GM15510 (cell line): ENCODE data around the gene ORC5.

Experiments used
- POLR2A ChIP-seq: IDR thresholded peaks from 3 replicates; pipeline ENCODE4 v1.6.1; 2011; ENCODE audit warnings: borderline replicate concordance; ENCODE audit not compliant: insufficient read length; ENCODE audit errors: extremely low read depth

Gene ORC5

DNA sequence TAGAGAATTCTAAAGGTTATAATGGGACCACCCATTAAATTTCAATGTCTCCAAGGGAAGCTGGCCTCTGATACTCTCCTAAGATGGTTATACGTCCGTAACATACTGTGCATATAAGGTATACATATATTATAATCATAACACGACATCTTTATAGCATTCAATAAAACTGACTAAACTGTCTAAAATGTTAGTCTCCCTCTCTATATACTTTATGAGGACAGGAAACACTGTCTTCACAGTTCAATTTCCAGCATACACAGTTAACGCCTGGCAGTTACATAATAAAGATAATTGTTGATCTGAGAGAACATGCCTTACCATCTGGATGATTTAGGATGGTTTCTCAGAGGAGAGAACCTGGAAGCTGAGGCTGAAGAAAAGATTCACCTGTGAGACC, 1.2 kb upstream of the ORC5 start:
- no peak for TF ChIP-seq POLR2A

GRCh38 chr7:104208421-104208780, 588 bp upstream of the ORC5 start:
- no peak for TF ChIP-seq POLR2A

DNA sequence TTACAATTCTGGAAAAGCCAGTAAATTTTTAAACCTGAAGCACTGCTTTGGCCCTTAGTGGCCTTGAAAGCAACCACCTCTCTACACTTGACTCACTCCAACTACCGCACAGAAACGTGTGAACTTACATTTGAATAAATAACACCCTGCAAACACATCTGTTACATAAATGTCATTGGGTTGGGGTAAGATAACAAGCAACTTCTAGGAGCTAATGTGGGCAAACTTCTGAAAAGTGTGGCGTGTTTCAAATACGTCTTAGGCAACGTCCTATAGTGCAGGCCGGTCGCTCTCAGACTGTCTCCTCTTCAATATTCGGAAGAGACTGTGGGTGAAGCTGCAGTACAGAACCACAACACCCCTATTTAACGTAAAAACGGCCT, 474 bp downstream of the ORC5 start:
- TF ChIP-seq POLR2A: no peak

- TF ChIP-seq POLR2A: no peak
Observed at GRCh38 chr7:104206841-104207240, 972 bp downstream of the ORC5 start.

DNA sequence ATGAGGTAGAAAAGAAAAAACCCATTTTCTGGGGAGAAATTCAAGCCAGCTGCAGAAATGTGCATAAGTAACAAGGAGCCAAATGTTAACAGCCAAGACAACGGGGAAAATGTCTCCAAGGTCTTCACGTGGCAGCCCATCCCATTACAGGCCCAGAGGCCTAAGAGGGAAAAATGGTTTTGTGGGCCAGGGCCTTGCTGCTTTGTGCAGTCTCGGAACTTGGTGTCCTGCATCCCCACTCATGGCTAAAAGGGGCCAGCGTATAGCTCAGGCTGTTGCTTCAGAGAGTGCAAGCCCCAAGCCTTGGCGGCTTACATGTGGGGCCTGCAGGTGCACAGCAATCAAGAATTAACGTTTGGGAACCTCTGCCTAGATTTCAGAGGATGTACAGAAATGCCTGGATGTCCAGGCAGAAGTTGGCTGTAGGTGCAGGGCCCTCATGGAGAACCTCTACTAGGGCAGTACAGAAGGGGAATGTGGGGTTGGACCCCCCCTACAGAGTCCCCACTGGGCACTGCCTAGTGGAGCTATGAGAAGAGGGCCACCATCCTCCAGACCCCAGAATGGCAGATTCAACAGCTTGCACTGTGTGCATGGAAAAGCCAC, 9.0 kb downstream of the ORC5 start:
- TF ChIP-seq POLR2A: no peak

GRCh38 chr7:104196161-104196560, 11.7 kb downstream of the ORC5 start:
- no peak for TF ChIP-seq POLR2A

DNA sequence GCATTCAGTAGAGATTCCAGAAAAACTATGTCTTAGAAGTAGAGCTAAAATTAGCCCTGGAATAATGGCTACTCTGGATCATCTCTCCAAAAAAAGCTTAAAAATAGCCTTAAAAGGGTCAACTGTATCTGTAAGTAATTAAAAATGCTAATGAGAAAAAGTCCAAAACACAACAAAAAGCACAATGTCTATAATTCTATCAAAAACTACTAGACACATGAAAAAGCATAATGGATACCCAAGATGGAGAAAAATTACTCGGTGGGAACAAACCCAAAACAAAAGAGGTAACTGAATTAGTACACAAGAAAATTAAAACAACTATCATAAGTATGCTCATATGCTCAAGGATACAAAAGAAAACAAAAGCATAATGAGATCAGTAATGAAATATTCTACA, 15.4 kb downstream of the ORC5 start:
- TF ChIP-seq POLR2A: no peak

DNA sequence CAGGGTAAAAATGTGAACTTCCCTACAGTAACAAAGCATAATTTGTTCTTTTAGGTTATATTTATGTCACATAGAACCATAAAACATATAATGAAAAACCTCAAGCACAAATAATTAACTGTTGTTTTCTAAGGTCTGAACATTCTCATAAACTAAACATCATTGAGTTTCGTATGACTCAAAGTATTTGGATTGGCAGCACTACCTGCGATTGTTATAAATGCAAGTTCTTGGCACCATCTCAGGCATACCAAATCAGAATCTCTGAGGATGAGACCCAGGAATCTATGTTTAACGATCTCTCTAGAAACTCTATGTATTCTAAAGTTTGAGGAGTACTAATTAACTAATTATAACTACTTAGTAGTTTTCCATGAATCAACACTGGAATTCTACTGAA, 22.5 kb downstream of the ORC5 start:
- TF ChIP-seq POLR2A: no peak

DNA sequence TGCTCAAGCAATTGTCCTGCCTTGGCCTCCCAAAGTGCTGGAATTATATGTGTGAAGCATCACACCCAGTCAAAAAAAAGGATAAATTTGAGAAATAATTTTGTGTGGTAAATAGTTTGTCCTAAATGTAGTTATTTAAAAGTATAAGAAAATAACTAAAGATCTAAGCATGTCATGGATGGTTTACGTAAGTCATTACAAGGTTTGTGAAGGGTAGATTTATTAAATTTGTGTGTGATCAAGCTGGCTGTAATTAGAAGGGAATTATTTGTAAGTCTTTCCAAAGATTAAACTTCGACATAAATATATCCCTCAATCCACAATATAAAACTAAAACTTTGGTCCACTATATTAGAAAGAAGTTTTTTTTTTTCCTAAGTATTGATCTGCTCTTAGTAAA, 28.6 kb downstream of the ORC5 start:
- no peak for TF ChIP-seq POLR2A

- no peak for TF ChIP-seq POLR2A
Observed at GRCh38 chr7:104176332-104176731, 31.5 kb downstream of the ORC5 start.

GRCh38 chr7:104175361-104175984, 32.3 kb downstream of the ORC5 start:
- TF ChIP-seq POLR2A: no peak

DNA sequence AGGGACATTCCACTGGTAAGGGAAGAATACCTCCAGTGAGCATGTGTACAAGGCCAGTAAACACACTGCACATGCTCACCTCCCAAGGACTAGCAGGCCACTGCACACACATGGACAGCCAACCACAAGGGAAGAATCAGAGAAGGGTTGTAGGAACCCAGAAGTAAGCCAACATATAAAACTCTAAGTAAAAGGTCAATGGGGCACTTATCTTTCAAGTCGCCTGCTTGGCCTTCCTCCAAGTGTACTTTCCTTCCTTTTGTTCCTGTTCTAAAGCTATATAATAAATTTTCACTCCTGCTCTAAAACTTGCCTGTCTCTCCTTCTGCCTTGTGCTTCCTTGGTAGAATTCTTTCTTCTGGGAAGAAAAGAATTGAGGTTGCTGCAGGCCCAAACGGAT, 33.0 kb downstream of the ORC5 start:
- TF ChIP-seq POLR2A: no peak

DNA sequence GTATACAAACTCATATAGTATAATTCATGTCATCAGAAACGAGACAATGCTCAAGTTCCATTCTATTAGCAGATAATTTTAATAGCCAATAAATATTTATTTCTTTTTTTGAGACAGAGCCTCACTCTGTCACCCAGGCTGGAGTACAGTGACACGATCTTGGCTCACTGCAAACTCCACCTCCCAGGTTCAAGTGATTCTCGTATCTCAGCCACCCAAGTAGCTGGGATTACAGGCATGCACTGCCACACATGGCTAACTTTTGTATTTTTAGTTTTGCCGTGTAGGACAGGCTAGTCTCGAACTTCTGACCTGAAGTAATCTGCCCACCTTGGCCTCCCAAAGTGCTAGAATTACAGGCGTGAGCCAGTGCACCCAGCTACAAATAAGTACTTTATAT, 45.7 kb downstream of the ORC5 start:
- TF ChIP-seq POLR2A: no peak

- no peak for TF ChIP-seq POLR2A
Observed at GRCh38 chr7:104161244-104161643, 46.6 kb downstream of the ORC5 start.

DNA sequence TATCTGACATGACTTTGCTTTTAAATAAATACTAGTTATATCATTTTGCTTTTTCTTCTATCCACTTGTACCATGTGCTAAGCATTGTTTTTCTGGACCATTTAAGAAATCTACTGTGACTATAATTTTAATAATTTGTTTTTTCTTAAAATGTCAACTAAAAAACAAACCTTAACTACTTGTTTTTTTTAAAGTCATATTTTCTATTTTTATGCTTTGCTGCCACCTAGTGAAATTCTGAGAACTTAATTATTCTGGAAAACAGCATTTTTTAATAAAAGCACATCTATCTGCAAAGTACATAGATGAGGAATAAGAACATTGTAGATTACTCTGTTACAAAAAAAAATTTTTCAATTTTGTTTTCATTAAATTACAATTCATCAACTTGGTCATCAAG, 47.4 kb downstream of the ORC5 start:
- no peak for TF ChIP-seq POLR2A

DNA sequence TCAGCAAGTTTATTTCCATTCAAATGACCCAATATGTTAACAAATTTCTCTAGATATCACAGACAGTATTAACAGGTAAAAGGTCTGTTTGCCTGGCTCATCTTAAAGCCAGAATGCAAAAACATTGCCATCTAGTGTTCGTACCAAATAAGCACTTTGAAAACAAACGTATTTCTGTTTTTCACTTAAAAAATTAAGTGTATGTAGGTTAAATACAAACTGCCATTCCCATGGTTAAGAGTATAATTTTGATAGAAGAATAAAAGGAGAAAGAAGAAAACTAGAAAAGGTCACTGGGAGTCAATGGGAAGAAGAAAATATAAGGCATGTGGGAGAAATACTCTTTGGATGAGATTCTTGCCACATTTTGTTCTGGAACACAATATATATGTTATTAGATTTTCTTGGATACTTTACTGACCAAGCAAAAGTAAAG, 51.0 kb downstream of the ORC5 start:
- no peak for TF ChIP-seq POLR2A

GRCh38 chr7:104153287-104153686, 54.5 kb downstream of the ORC5 start:
- TF ChIP-seq POLR2A: no peak

- no peak for TF ChIP-seq POLR2A
Observed at GRCh38 chr7:104152468-104152867, 55.3 kb downstream of the ORC5 start.

- no peak for TF ChIP-seq POLR2A
Observed at GRCh38 chr7:104150470-104150869, 57.3 kb downstream of the ORC5 start.
